Brain pericyte (primary cell): Measurements from ENCODE around the gene SHROOM1.

ENCODE experiments used
- DNase-seq: peaks from one replicate; pipeline ENCODE4 v3.0.0-alpha.2; 2012; ENCODE audit warnings: low read depth, low spot score

Gene SHROOM1

GRCh38 chr5:132777209-132778069 is 53.0 kb downstream of the SHROOM1 start, which contains the start of gene SEPTIN8:
TSS of gene SEPTIN8 (minus strand) at chr5:132777239. CDS start at chr5:132777137, 102 bp downstream.
- no peak for DNase-seq

DNA sequence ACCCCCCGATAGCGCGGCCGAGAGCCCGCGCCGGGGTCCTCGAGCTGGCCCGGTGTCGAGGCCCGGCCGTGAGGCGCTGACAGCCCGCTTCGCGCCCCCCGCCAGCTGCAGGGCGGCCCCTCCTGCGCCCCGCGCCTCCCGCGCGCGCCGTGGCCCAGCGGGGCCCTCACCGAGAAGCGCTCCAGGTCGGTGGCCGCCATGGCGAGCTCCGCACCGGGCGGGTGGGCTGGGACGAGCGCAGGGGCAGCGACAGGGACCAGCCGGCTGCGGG is 53.6 kb downstream of the SHROOM1 start:
- DNase-seq: no peak

- no peak for DNase-seq
Observed at GRCh38 chr5:132776131-132776937, 54.1 kb downstream of the SHROOM1 start.

DNA sequence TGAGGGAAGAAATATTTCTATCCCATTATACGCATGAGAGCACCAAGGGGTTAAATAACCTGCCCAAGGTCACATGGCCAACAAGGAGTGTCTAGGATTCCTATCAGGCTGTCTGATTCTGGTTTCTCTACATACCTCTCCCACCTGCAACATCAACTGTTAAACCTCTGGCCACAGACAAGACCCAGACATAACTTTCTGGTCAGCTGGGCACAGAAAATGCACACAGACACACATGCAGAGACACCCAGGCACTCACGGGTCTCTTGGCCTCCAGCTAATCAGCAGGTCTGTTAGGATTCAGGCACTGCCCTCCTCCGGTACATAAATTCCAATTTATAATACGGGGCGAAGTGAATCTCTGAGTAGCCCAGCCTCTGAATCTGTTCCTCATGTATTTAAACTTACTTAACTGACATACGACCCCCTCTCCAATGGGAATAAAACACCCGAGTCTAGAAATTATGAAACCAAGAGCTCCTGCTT is 54.9 kb downstream of the SHROOM1 start:
- no peak for DNase-seq

- DNase-seq: no peak
Observed at GRCh38 chr5:132774896-132775295, 55.6 kb downstream of the SHROOM1 start.

DNA sequence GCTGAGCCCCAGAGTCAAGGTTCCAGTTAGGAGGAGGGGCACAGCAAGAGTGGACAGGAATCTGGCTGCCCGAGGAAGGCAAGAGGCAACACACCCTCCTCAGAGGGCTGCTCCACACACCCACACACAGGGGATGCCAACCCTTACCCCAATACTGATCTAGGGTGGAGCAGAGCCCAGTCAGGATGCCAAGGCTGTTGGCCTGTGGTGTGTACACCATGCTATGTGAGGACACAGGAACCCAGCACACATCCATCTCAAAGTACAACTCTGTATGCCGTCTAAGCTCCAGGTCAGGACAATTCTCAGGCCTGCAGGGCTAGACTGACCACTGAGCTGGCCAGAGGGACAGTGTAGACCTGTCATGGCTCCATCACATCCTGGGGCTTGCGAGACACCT is 56.0 kb downstream of the SHROOM1 start:
- no peak for DNase-seq

- no peak for DNase-seq
Observed at GRCh38 chr5:132773601-132774355, 56.7 kb downstream of the SHROOM1 start.

DNA sequence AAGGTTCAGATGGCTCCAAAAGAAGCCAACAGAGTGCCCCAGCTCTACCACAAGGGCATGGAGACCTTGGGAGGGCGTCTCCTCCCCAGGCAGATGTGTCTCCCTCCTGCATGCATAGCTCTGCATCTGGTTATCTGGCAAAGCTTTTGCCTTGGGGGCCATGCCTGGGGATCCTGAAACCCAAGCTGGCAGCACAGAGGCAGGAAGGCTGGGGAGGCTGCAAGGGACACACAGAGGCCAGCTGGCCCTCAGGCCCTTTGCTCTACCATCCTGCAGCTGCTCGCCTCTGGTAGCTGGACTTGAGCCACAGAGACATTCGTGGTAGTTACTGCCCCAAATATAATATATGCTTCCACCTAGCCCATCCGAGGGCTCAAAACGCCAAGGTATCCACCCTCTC is 57.3 kb downstream of the SHROOM1 start:
- no peak for DNase-seq

DNA sequence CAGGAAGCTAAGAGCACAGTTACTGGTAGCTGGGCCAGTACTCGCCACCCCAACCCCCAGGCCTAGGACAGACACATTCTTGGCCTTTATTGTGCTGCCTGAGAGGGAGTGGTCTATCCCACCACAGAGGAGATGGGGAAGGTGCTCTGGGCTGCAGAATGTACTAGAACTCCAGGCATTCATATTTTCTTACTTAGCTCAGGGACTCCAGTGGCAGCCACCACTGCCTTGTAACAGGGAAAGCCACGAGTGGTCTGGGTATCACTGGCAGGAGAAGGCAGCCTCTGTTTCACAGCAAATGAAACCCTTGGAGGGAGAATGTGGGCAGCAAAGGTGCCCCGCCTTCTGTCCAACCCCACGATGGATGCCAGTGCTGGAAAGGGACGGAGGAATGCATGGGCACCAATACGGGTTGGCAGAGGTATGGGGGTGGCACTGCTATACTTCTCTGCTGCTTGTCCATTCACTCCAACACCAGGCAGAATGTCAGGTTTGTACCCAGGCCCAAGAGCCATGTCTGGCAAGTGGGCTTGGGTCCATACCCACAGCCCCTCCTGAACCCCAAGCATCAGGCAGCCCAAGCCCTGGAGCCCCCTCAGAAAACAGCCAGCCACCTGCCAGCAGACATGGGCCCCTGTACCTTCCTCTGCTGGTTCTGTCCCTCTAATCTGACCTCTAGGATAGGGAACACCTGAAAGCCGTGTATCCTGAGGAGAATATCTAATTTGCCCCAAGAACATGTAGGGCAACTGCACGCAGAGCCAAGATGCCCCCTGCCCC is 58.0 kb downstream of the SHROOM1 start:
- no peak for DNase-seq
